Measurements from ENCODE around the gene XYLT2.

XYLT2 gene

GRCh38 chr17:50325906-50326305 lies 20.0 kb upstream of the XYLT2 start:
- no peak overlapping the region for H3K4me3 Mint-ChIP-seq
- H3K27ac Mint-ChIP-seq = peak overlapping the region in 2 of 3 experiments; percentile 27 to 66
- TF ChIP-seq, protein P1, sequence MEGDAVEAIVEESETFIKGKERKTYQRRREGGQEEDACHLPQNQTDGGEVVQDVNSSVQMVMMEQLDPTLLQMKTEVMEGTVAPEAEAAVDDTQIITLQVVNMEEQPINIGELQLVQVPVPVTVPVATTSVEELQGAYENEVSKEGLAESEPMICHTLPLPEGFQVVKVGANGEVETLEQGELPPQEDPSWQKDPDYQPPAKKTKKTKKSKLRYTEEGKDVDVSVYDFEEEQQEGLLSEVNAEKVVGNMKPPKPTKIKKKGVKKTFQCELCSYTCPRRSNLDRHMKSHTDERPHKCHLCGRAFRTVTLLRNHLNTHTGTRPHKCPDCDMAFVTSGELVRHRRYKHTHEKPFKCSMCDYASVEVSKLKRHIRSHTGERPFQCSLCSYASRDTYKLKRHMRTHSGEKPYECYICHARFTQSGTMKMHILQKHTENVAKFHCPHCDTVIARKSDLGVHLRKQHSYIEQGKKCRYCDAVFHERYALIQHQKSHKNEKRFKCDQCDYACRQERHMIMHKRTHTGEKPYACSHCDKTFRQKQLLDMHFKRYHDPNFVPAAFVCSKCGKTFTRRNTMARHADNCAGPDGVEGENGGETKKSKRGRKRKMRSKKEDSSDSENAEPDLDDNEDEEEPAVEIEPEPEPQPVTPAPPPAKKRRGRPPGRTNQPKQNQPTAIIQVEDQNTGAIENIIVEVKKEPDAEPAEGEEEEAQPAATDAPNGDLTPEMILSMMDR (IDR thresholded peaks at IDR 0.05; ENCODE audit: unreplicated experiment in 3 of 3) = no peak
- H3K4me1 Mint-ChIP-seq = peaks cover 57% of the 10 kb centered on the region
- peaks cover 3% of the 10 kb centered on the region for H3K27me3 Mint-ChIP-seq (ENCODE audit: low read depth)
- H3K9me3 Mint-ChIP-seq = no peaks in the 10 kb centered on the region
- H3K36me3 Mint-ChIP-seq (ENCODE audit: low read depth) = no peaks in the 10 kb centered on the region

GRCh38 chr17:50326831-50327364 lies 19.0 kb upstream of the XYLT2 start:
- TF ChIP-seq, protein P1 (IDR thresholded peaks at IDR 0.05; ENCODE audit: unreplicated experiment in 3 of 3) = no peak
- H3K27me3 Mint-ChIP-seq (ENCODE audit: low read depth) = peaks cover 3% of the 10 kb centered on the region
- H3K9me3 Mint-ChIP-seq = no peaks in the 10 kb centered on the region
- H3K36me3 Mint-ChIP-seq (ENCODE audit: low read depth) = no peaks in the 10 kb centered on the region
- peak overlapping the region in 1 of 3 experiments; percentile 66 for H3K27ac Mint-ChIP-seq
- peaks cover 55% of the 10 kb centered on the region for H3K4me1 Mint-ChIP-seq
- no peak overlapping the region for H3K4me3 Mint-ChIP-seq

DNA sequence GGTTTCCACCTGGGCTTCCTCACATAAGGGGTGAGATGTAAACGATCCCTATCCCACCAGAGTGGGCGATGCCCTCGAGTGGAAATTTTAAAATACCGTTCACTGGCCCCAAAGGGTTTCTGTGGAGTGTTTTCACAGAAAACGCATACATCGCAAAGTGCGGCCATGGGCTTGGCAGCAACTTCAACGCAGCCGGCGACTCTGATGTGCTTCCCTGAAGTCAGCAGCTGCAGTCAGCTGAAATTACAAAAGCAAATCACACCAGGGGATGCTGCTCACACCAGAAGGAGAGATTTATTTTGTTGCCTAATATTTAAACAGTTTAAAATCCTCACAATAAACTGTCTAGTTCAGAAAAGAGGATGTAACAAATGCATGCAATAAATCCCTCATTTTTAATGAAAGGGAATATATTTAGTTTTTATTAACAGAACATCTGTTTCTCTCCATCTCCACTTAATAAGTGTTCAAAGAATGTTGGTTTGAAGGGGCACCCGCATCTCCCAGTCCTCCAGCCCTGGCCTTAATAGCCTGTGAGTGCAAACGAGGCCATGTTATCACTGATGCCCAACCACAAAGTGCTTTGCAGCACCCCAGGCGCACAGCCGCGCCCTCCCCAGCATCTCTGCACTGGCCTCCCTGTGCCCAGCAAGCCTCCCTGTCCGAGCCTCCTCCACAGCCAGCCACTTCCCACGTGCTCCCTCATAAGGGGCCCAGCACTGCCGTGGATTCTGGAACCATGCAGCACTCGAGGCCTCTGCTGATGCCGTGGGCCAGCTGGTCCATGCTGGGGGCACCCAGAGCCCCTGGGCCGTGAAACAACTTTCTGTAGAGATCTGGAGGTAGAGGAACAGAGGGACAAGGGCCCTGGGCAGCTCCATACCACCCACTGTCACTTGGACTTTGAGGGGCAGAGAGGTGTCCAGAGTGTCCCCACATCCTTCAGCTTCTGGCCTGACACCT lies 17.3 kb upstream of the XYLT2 start:
- TF ChIP-seq, protein P1 (IDR thresholded peaks at IDR 0.05; ENCODE audit: unreplicated experiment in 3 of 3) = no peak
- Mint-ChIP-seq H3K27ac (peak overlapping the region; percentile 37 to 85 (median 83)), H3K4me1 (peaks cover 65% of the 10 kb centered on the region), H3K9me3 (no peaks in the 10 kb centered on the region), H3K27me3 (ENCODE audit: low read depth) (peaks cover 3% of the 10 kb centered on the region), H3K4me3 (peak overlapping the region in 1 of 3 experiments; percentile 48), H3K36me3 (ENCODE audit: low read depth) (no peaks in the 10 kb centered on the region)

DNA sequence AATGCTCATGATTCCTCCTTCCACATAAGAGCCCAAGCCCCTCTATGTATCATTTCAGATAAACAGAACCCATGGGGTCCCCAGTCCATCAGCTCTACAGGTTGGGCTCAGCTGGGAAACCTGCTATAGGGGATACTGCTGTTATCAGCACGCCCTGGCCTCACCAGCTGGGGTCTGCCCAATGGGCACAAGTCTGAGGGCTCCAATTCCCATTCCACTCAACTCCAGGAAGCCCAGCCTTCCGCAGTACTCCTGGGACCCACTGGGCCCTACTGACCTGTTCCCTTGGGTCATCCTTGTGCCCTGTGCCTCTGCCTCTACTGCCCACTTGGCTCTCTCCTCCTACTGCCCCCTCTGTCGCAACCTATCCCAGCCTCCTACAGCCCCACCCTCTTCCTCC lies 16.2 kb upstream of the XYLT2 start:
- H3K36me3 Mint-ChIP-seq (ENCODE audit: low read depth) = no peaks in the 10 kb centered on the region
- no peaks in the 10 kb centered on the region for H3K27me3 Mint-ChIP-seq (ENCODE audit: low read depth)
- H3K4me1 Mint-ChIP-seq = peaks cover 69% of the 10 kb centered on the region
- no peak overlapping the region for H3K4me3 Mint-ChIP-seq
- H3K9me3 Mint-ChIP-seq = no peaks in the 10 kb centered on the region
- H3K27ac Mint-ChIP-seq = peak overlapping the region; percentile 37 to 75 (median 59)
- TF ChIP-seq, protein P1 (IDR thresholded peaks at IDR 0.05; ENCODE audit: unreplicated experiment in 3 of 3) = no peak

- H3K4me1 Mint-ChIP-seq = peaks cover 69% of the 10 kb centered on the region
- H3K4me3 Mint-ChIP-seq = peak overlapping the region in 1 of 3 experiments; percentile 10
- no peaks in the 10 kb centered on the region for H3K9me3 Mint-ChIP-seq
- no peaks in the 10 kb centered on the region for H3K36me3 Mint-ChIP-seq (ENCODE audit: low read depth)
- TF ChIP-seq, protein P1 (IDR thresholded peaks at IDR 0.05; ENCODE audit: unreplicated experiment in 3 of 3) = no peak
- H3K27ac Mint-ChIP-seq = peak overlapping the region; percentile 37 to 75 (median 59)
- no peaks in the 10 kb centered on the region for H3K27me3 Mint-ChIP-seq (ENCODE audit: low read depth)
Observed at GRCh38 chr17:50330151-50330775, 15.7 kb upstream of the XYLT2 start.
